Skeletal muscle tissue (tissue), 1 donor: ENCODE data around the gene DTX3. TPM values are rescaled to one million over a fixed set of nuclear protein-coding genes. Genes with fewer than 3 reads are reported as not detected.

Source experiments
- total RNA-seq: library from RNA; depleted of rRNA; stranded (reverse); fragments of >200 nt; gene quantifications from one replicate; pipeline ENCODE4 v1.2.3, GENCODE V29; 2014

The DTX3 gene
- total RNA-seq, 1 donor from 2014 or later, result 7.8 TPM

Other genes starting within 250 kb of the DTX3 start
- gene R3HDM2, start 173.8 kb upstream of the DTX3 start, total RNA-seq, result 9.9 TPM
- gene INHBC, start 170.0 kb upstream of the DTX3 start, total RNA-seq, result not detected
- gene INHBE, start 149.5 kb upstream of the DTX3 start, total RNA-seq, result 1.0 TPM
- 5.2 TPM for gene GLI1, start 145.0 kb upstream of the DTX3 start, total RNA-seq
- gene ARHGAP9, start 125.0 kb upstream of the DTX3 start, total RNA-seq, result 5.2 TPM
- 68.4 TPM for gene MARS1, start 116.8 kb upstream of the DTX3 start, total RNA-seq
- 11.5 TPM for gene DDIT3, start 84.3 kb upstream of the DTX3 start, total RNA-seq
- 2.6 TPM for gene MBD6, start 82.0 kb upstream of the DTX3 start, total RNA-seq
- gene DCTN2, start 57.6 kb upstream of the DTX3 start, total RNA-seq, result 79.9 TPM
- gene KIF5A, start 54.8 kb upstream of the DTX3 start, total RNA-seq, result under 0.01 TPM
- gene PIP4K2C, start 13.6 kb upstream of the DTX3 start, total RNA-seq, result 5.7 TPM
- gene ARHGEF25, start 6.6 kb downstream of the DTX3 start, total RNA-seq, result 23.0 TPM
- 3.1 TPM for gene B4GALNT1, start 28.4 kb downstream of the DTX3 start, total RNA-seq
- gene OS9, start 89.3 kb downstream of the DTX3 start, total RNA-seq, result 148 TPM
- 2.1 TPM for gene AGAP2, start 133.9 kb downstream of the DTX3 start, total RNA-seq
- 57.9 TPM for gene TSPAN31, start 140.2 kb downstream of the DTX3 start, total RNA-seq
- gene CDK4, start 147.5 kb downstream of the DTX3 start, total RNA-seq, result 78.8 TPM
- 4.7 TPM for gene MARCHF9, start 150.3 kb downstream of the DTX3 start, total RNA-seq
- under 0.01 TPM for gene CYP27B1, start 162.3 kb downstream of the DTX3 start, total RNA-seq
- 5.7 TPM for gene METTL1, start 167.3 kb downstream of the DTX3 start, total RNA-seq
- gene EEF1AKMT3, start 167.8 kb downstream of the DTX3 start, total RNA-seq, result 4.2 TPM
- 17.2 TPM for gene TSFM, start 178.0 kb downstream of the DTX3 start, total RNA-seq
- 3.1 TPM for gene AVIL, start 213.9 kb downstream of the DTX3 start, total RNA-seq
- gene CTDSP2, start 241.9 kb downstream of the DTX3 start, total RNA-seq, result 51.1 TPM